Peyer's patch (tissue), 4 donors: ENCODE measurements around the gene BMF.

Source experiments
- POLR2A ChIP-seq, 2 donors: fragments of 450-650 bp; IDR thresholded peaks; one replicate each; pipeline ENCODE4 v1.5.1; 2017; ENCODE audit warnings: antibody characterized with exemption in 2 of 2, mild to moderate bottlenecking in 2 of 2, moderate library complexity in 2 of 2
- TF ChIP-seq, protein P1 (sequence below), 6 experiments: fragments of 450-650 bp in 4 of 6; fragments of 200-600 bp in 2 of 6; sonication (generic) in 1 of 6; IDR thresholded peaks; one replicate each; pipeline ENCODE4 v1.5.1; 2017 to 2019; ENCODE audit warnings: antibody characterized with exemption in 6 of 6, mild to moderate bottlenecking in 3 of 6, moderate library complexity in 1 of 6

DNA sequence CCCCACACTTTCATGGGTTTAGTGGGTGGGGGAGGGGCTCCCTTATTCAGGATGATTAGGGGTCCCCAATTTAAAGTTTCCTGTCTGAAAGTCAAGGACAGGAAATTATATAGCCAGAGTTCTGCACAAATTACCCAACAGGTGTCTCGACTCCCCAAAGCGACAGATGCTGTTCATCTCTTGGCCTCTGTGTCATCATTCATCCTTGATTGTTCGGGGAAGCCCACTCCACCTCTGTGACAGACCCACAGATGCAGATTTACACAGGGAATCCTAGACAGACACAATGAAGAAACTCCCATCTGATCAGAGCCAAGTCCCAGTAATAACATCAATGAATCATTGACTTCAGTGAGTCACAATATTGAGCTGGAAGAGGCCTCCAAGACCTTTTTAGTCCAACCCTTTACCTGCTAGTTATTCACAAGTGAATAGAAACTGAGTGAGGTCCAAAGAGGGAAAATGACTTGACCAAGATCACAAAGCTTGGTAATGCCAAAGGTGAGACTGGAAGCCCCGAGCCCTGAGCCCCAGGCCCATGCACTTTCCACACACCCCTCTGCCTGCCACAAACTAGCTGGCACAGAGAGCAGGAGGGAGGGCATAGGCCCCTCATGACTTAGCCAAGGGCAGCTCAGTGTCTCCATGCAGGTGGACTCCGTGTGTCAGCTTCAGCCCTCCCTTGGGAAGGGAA is 61.8 kb downstream of the BMF start:
- TF ChIP-seq, protein P1, sequence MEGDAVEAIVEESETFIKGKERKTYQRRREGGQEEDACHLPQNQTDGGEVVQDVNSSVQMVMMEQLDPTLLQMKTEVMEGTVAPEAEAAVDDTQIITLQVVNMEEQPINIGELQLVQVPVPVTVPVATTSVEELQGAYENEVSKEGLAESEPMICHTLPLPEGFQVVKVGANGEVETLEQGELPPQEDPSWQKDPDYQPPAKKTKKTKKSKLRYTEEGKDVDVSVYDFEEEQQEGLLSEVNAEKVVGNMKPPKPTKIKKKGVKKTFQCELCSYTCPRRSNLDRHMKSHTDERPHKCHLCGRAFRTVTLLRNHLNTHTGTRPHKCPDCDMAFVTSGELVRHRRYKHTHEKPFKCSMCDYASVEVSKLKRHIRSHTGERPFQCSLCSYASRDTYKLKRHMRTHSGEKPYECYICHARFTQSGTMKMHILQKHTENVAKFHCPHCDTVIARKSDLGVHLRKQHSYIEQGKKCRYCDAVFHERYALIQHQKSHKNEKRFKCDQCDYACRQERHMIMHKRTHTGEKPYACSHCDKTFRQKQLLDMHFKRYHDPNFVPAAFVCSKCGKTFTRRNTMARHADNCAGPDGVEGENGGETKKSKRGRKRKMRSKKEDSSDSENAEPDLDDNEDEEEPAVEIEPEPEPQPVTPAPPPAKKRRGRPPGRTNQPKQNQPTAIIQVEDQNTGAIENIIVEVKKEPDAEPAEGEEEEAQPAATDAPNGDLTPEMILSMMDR (IDR thresholded peaks at IDR 0.05): no peak
- TF ChIP-seq POLR2A (IDR thresholded peaks at IDR 0.05): no peak
